Osteocyte (in vitro differentiated cells): Measurements from ENCODE around the gene PHACTR3. TPM values are rescaled to one million over a fixed set of nuclear protein-coding genes. Genes with fewer than 3 reads are reported as not detected.

Experiments used
- DNase-seq: peaks from one replicate; pipeline ENCODE4 v3.0.0; 2021; ENCODE audit warnings: mixed read lengths; ENCODE audit not compliant: unreplicated experiment; ENCODE audit errors: extremely low spot score
- H3K27ac Mint-ChIP-seq: one replicate; pipeline ENCODE4 v1.8.0; 2021; ENCODE audit warnings: mild to moderate bottlenecking, mixed read lengths; ENCODE audit not compliant: unreplicated experiment
- H3K27me3 Mint-ChIP-seq: one replicate; pipeline ENCODE4 v1.8.0; 2021; ENCODE audit warnings: mixed read lengths; ENCODE audit not compliant: unreplicated experiment
- H3K36me3 Mint-ChIP-seq: one replicate; pipeline ENCODE4 v1.8.0; 2021; ENCODE audit warnings: mixed read lengths; ENCODE audit not compliant: unreplicated experiment
- H3K4me1 Mint-ChIP-seq: one replicate; pipeline ENCODE4 v1.8.0; 2021; ENCODE audit warnings: mixed read lengths; ENCODE audit not compliant: unreplicated experiment
- H3K4me3 Mint-ChIP-seq: one replicate; pipeline ENCODE4 v1.8.0; 2021; ENCODE audit warnings: mild to moderate bottlenecking, moderate library complexity, mixed read lengths; ENCODE audit not compliant: unreplicated experiment
- H3K9me3 Mint-ChIP-seq: one replicate; pipeline ENCODE4 v1.8.0; 2021; ENCODE audit warnings: mixed read lengths; ENCODE audit not compliant: unreplicated experiment
- CTCF ChIP-seq: fragments of 200-600 bp; sonication (generic); IDR thresholded peaks from 2 replicates; pipeline ENCODE4 v1.5.0; 2021; ENCODE audit warnings: antibody characterized with exemption, mild to moderate bottlenecking, moderate library complexity
- total RNA-seq: library from RNA; stranded (reverse); gene quantifications from 2 replicates; pipeline ENCODE4 v1.2.1, GENCODE V29; 2021

Gene PHACTR3
- total RNA-seq, 1 donor from 2014 or later: not detected

GRCh38 chr20:59729506-59729905 lies 125.2 kb downstream of the PHACTR3 start:
- Mint-ChIP-seq H3K4me1 (no peaks in the 10 kb centered on the region), H3K36me3 (no peaks in the 10 kb centered on the region), H3K27me3 (no peaks in the 10 kb centered on the region), H3K4me3 (no peak overlapping the region), H3K9me3 (no peaks in the 10 kb centered on the region), H3K27ac (no peak overlapping the region)
- TF ChIP-seq CTCF: no peak
- no peak for DNase-seq

DNA sequence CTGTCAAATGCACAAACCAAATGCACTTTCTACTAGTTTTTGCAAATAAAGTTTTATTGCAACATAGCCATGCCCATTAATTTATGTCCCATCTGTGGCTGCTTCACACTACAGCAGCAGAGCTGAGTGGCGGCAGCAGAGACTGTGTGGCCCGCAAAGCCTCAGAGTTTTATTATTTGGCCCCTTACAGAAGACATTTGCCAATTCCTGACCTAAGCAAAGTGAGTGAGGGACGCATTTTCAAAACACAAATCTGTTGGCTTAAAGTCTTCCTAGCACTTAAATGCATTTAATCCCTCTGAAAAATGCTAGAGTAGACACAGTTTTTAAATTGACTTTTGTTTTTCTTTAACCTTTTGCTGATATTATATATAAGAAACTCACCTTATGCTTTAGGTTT lies 126.4 kb downstream of the PHACTR3 start:
- peak; percentile 17 for DNase-seq
- no peak overlapping the region for H3K4me3 Mint-ChIP-seq
- H3K9me3 Mint-ChIP-seq: no peaks in the 10 kb centered on the region
- no peaks in the 10 kb centered on the region for H3K36me3 Mint-ChIP-seq
- H3K4me1 Mint-ChIP-seq: no peaks in the 10 kb centered on the region
- H3K27me3 Mint-ChIP-seq: no peaks in the 10 kb centered on the region
- no peak overlapping the region for H3K27ac Mint-ChIP-seq
- TF ChIP-seq CTCF: no peak

- no peaks in the 10 kb centered on the region for H3K4me1 Mint-ChIP-seq
- H3K4me3 Mint-ChIP-seq: no peak overlapping the region
- TF ChIP-seq CTCF: no peak
- no peaks in the 10 kb centered on the region for H3K27me3 Mint-ChIP-seq
- no peaks in the 10 kb centered on the region for H3K36me3 Mint-ChIP-seq
- H3K27ac Mint-ChIP-seq: no peak overlapping the region
- peak; percentile 2 for DNase-seq
- H3K9me3 Mint-ChIP-seq: no peaks in the 10 kb centered on the region
Measured at GRCh38 chr20:59731376-59731775, 127.0 kb downstream of the PHACTR3 start.

- no peaks in the 10 kb centered on the region for H3K27me3 Mint-ChIP-seq
- no peak overlapping the region for H3K4me3 Mint-ChIP-seq
- no peak overlapping the region for H3K27ac Mint-ChIP-seq
- H3K36me3 Mint-ChIP-seq: no peaks in the 10 kb centered on the region
- TF ChIP-seq CTCF: no peak
- DNase-seq: no peak
- no peaks in the 10 kb centered on the region for H3K4me1 Mint-ChIP-seq
- no peaks in the 10 kb centered on the region for H3K9me3 Mint-ChIP-seq
Measured at GRCh38 chr20:59733351-59733750, 129.0 kb downstream of the PHACTR3 start.

GRCh38 chr20:59735486-59735885 lies 131.1 kb downstream of the PHACTR3 start:
- peak; percentile 60 for DNase-seq
- Mint-ChIP-seq H3K4me3 (no peak overlapping the region), H3K27ac (no peak overlapping the region), H3K27me3 (no peaks in the 10 kb centered on the region), H3K36me3 (no peaks in the 10 kb centered on the region), H3K9me3 (no peaks in the 10 kb centered on the region), H3K4me1 (no peaks in the 10 kb centered on the region)
- TF ChIP-seq CTCF: no peak
